IPS-11a (cell line): ENCODE data around the gene MEIOC.
"Not testable (repeated sequence)": the region's sequence is repeated elsewhere in the genome, so short reads cannot be mapped to it uniquely, and the experiment has no call there.

ENCODE experiments used
- H3K4me3 ChIP-seq: one replicate; pipeline ENCODE4 v1.5.1; 2013; ENCODE audit warnings: low read depth, low read length, control low read depth

MEIOC gene

GRCh38 chr17:44655983-44656710, at the start of gene MEIOC:
Gene MEIOC, plus strand, starts transcription at chr17:44656468. Its CDS starts 146 bp downstream, at chr17:44656614.
- H3K4me3 ChIP-seq: peak within 1 kb of the TSS; percentile 20

- no peak overlapping the region for H3K4me3 ChIP-seq
These were observed 49.6 kb upstream of the MEIOC start for GRCh38 chr17:44606658-44607057.

GRCh38 chr17:44607836-44608690, 48.2 kb upstream of the MEIOC start:
- no peak overlapping the region for H3K4me3 ChIP-seq

- H3K4me3 ChIP-seq: no peak overlapping the region
These were observed 47.4 kb upstream of the MEIOC start for GRCh38 chr17:44608727-44609435.

- no peak overlapping the region for H3K4me3 ChIP-seq
These were observed 45.9 kb upstream of the MEIOC start for GRCh38 chr17:44610331-44610730.

- H3K4me3 ChIP-seq: no peak overlapping the region
These were observed 45.4 kb upstream of the MEIOC start for GRCh38 chr17:44610871-44611270.

- no peak overlapping the region for H3K4me3 ChIP-seq
These were observed 41.4 kb upstream of the MEIOC start for GRCh38 chr17:44614862-44615261.

GRCh38 chr17:44618652-44619051, 37.6 kb upstream of the MEIOC start:
- not testable (repeated sequence) for H3K4me3 ChIP-seq

- H3K4me3 ChIP-seq: no peak overlapping the region
These were observed 33.1 kb upstream of the MEIOC start for GRCh38 chr17:44623070-44623725.

- no peak overlapping the region for H3K4me3 ChIP-seq
These were observed 28.6 kb upstream of the MEIOC start for GRCh38 chr17:44627513-44628242.

- no peak overlapping the region for H3K4me3 ChIP-seq
These were observed 27.8 kb upstream of the MEIOC start for GRCh38 chr17:44628243-44629188.

- H3K4me3 ChIP-seq: no peak overlapping the region
These were observed 27.0 kb upstream of the MEIOC start for GRCh38 chr17:44629314-44629713.

- no peak overlapping the region for H3K4me3 ChIP-seq
These were observed 25.6 kb upstream of the MEIOC start for GRCh38 chr17:44630703-44631102.

GRCh38 chr17:44633998-44634397, 22.3 kb upstream of the MEIOC start:
- H3K4me3 ChIP-seq: no peak overlapping the region

GRCh38 chr17:44634401-44634800, 21.9 kb upstream of the MEIOC start:
- H3K4me3 ChIP-seq: not testable (repeated sequence)

GRCh38 chr17:44636562-44636961, 19.7 kb upstream of the MEIOC start:
- no peak overlapping the region for H3K4me3 ChIP-seq

- no peak overlapping the region for H3K4me3 ChIP-seq
These were observed 19.2 kb upstream of the MEIOC start for GRCh38 chr17:44637066-44637465.

- no peak overlapping the region for H3K4me3 ChIP-seq
These were observed 13.4 kb upstream of the MEIOC start for GRCh38 chr17:44642834-44643233.

GRCh38 chr17:44645341-44645740, 10.9 kb upstream of the MEIOC start:
- no peak overlapping the region for H3K4me3 ChIP-seq
